WTC11 (cell line): ENCODE data around the gene FFAR2. TPM values are rescaled to one million over a fixed set of nuclear protein-coding genes. Genes with fewer than 3 reads are reported as not detected.
"Not testable (repeated sequence)": the region's sequence is repeated elsewhere in the genome, so short reads cannot be mapped to it uniquely, and the experiment has no call there.

Experiments
- ATAC-seq: fragments of 200-7000 bp; cut with Tn5 transposase; 2 replicates; pipeline ENCODE4 v1.10.0; 2021; ENCODE audit warnings: mild to moderate bottlenecking, moderate library complexity
- CTCF ChIA-PET: fragments of 300-600 bp; sonication (Branson Sonifier 250); formaldehyde crosslinking; loops from one replicate; lab custom pipeline; 2021; ENCODE audit warnings: antibody characterized with exemption; lab: Charles Lee
- POLR2A ChIA-PET: fragments of 350-600 bp; sonication (Branson Sonifier 250); formaldehyde crosslinking; loops from one replicate; lab custom pipeline; 2021; ENCODE audit warnings: antibody characterized with exemption; lab: Charles Lee
- DNase-seq: peaks from one replicate; pipeline ENCODE4 v3.0.0; 2021; ENCODE audit warnings: low spot score
- H3K27ac Mint-ChIP-seq: 2 replicates; pipeline ENCODE4 v1.8.0; 2021; ENCODE audit warnings: mixed read lengths
- H3K27me3 Mint-ChIP-seq: 2 replicates; pipeline ENCODE4 v1.8.0; 2021; ENCODE audit warnings: low read depth, mild to moderate bottlenecking, moderate library complexity, mixed read lengths
- H3K36me3 Mint-ChIP-seq: 2 replicates; pipeline ENCODE4 v1.8.0; 2021; ENCODE audit warnings: mixed read lengths
- H3K4me1 Mint-ChIP-seq: 2 replicates; pipeline ENCODE4 v1.8.0; 2022; ENCODE audit warnings: mixed read lengths
- H3K4me3 Mint-ChIP-seq: 2 replicates; pipeline ENCODE4 v1.8.0; 2021; ENCODE audit warnings: mild to moderate bottlenecking, moderate library complexity, mixed read lengths
- H3K9me3 Mint-ChIP-seq: 2 replicates; pipeline ENCODE4 v1.8.0; 2021; ENCODE audit warnings: mixed read lengths
- ELF4 ChIP-seq: sonication (generic); formaldehyde crosslinking; IDR thresholded peaks from 2 replicates; pipeline ENCODE4 v1.8.1; 2022; ENCODE audit warnings: low read depth, mild to moderate bottlenecking, moderate library complexity, missing genetic modification reagents
- EMX1 ChIP-seq: fragments of 250-450 bp; sonication (Bioruptor Pico); IDR thresholded peaks from 2 replicates; pipeline ENCODE4 v1.8.0; 2021; ENCODE audit warnings: mild to moderate bottlenecking
- FOXP1 ChIP-seq: sonication (generic); formaldehyde crosslinking; IDR thresholded peaks from 2 replicates; pipeline ENCODE4 v1.8.0; 2022; ENCODE audit warnings: missing genetic modification reagents, mild to moderate bottlenecking, moderate library complexity, borderline replicate concordance
- GABPB1 ChIP-seq: sonication (generic); formaldehyde crosslinking; IDR thresholded peaks from 2 replicates; pipeline ENCODE4 v1.8.1; 2023; ENCODE audit warnings: mild to moderate bottlenecking, missing genetic modification reagents
- GRHL2 ChIP-seq: fragments of 250-450 bp; sonication (Bioruptor Pico); IDR thresholded peaks from 2 replicates; pipeline ENCODE4 v1.8.0; 2022; ENCODE audit warnings: mild to moderate bottlenecking, moderate library complexity; ENCODE audit not compliant: insufficient replicate concordance, severe bottlenecking
- HMGA2 ChIP-seq: fragments of 250-450 bp; sonication (Bioruptor Pico); IDR thresholded peaks from 2 replicates; pipeline ENCODE4 v1.4.0; 2021; ENCODE audit warnings: mild to moderate bottlenecking, moderate library complexity
- PRRX2 ChIP-seq: fragments of 250-450 bp; sonication (Bioruptor Pico); IDR thresholded peaks from 2 replicates; pipeline ENCODE4 v1.8.0; 2021; ENCODE audit warnings: mild to moderate bottlenecking
- TCF7 ChIP-seq: sonication (generic); formaldehyde crosslinking; IDR thresholded peaks from 2 replicates; pipeline ENCODE4 v1.8.0; 2022; ENCODE audit warnings: mild to moderate bottlenecking, low read depth, missing genetic modification reagents, moderate library complexity
- total RNA-seq: library from RNA; stranded (reverse); gene quantifications from 3 replicates; pipeline ENCODE4 v1.2.3, GENCODE V29; 2021
- TF ChIP-seq, protein P1 (sequence below): sonication (generic); formaldehyde crosslinking; IDR thresholded peaks from 2 replicates; pipeline ENCODE4 v1.8.1; 2023; ENCODE audit warnings: mild to moderate bottlenecking, missing genetic modification reagents, moderate library complexity
- TF ChIP-seq, protein P2 (sequence below): fragments of 250-450 bp; sonication (Bioruptor Pico); IDR thresholded peaks from 2 replicates; pipeline ENCODE4 v1.9.0; 2021; ENCODE audit warnings: mild to moderate bottlenecking
- TF ChIP-seq, protein P3 (sequence below): sonication (generic); formaldehyde crosslinking; IDR thresholded peaks from 2 replicates; pipeline ENCODE4 v1.8.1; 2022; ENCODE audit warnings: low read depth, missing genetic modification reagents, borderline replicate concordance

Gene FFAR2
- total RNA-seq, 1 experiment from 2014 or later = not detected

DNA sequence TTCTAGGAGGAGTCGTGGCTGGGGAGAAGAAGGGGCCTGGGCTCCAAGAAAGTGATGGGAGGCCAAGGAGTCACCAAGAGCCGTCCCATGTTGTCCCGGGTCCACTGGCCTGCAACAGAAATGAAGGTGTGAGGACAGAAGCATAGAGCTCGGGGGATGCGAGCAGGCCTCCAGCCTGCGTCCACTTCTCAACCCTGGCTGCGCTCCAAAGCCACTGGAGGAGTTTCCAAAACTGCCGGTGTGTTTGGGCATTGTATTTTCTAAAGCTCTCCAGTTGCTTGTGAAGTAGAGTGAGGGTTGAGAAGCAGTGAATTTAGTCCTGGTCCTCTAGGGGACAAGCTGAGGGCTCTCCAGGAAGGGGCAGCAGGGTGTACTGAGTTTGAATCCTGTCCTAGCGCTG lies 13.0 kb downstream of the FFAR2 start:
- TF ChIP-seq FOXP1 (CRISPR knock-in tag) = no peak
- no peak for TF ChIP-seq PRRX2 (CRISPR knock-in tag)
- Mint-ChIP-seq H3K4me3 (no peak overlapping the region), H3K9me3 (no peaks in the 10 kb centered on the region), H3K4me1 (peaks cover 3% of the 10 kb centered on the region; the same call in 1 of the 2 replicates), H3K27me3 (no peaks in the 10 kb centered on the region; the same call in 1 of the 2 replicates), H3K36me3 (no peaks in the 10 kb centered on the region), H3K27ac (no peak overlapping the region)
- no peak for ATAC-seq
- ChIA-PET CTCF (interaction anchor here (1.0 kb wide), 1 partner anchor 224 kb away, joined by 4 read pairs; no protein-coding TSS in a partner anchor), POLR2A (no interaction called here)
- DNase-seq = no peak

DNA sequence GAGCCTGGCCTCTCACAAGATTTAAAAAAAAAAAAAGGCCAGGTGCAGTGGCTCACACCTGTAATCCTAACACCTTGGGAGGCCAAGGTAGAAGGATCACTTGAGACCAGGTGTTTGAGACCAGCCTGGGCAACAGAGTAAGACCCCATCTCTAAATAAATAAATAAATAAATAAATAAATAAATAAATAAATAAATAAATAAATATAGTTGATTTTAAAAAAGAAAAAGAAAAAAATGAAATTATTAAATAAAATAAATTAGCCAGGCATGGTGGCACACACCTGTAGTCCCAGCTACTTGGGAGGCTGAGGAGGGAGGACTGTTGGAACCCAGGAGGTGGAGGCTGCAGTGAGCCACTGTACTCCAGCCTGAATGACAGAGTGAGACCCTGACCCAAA lies 13.7 kb downstream of the FFAR2 start:
- peak; percentile 58; the same call in 1 of the 2 replicates for TF ChIP-seq HMGA2
- TF ChIP-seq, all 79 proteins: peak for 1; not testable (repeated sequence) for 78
- H3K4me3 Mint-ChIP-seq, H3K9me3 Mint-ChIP-seq, ATAC-seq, POLR2A ChIA-PET, H3K36me3 Mint-ChIP-seq, H3K27ac Mint-ChIP-seq, DNase-seq, H3K27me3 Mint-ChIP-seq, H3K4me1 Mint-ChIP-seq: not testable (repeated sequence)
- CTCF ChIA-PET = interaction anchor here (0.6 to 2.0 kb wide), 4 partner anchors 34 to 119 kb away, joined by 3 to 5 read pairs (median 4); no protein-coding TSS in a partner anchor

DNA sequence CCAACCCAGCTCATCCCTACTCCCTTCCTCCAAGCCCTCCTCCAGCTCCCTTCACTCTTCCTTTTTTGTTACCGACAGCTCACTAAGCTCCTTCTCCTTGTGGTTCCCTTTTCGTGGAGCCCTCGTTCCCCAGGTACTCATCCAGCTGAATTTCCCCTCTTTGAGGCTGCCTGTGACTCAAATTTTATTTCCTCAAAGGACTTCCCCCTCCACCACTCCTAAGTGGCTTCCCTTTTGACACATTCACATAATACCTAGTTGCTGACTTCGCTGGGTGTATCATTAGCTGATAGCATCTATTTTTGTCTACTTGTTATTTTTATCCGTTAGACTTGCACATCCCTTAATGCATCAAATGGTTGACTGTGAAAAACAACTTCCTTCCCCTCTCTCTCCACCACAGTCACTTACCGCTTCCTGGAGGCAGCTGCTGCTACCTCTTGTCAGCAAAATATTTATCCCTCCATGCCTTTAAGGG lies 14.5 kb downstream of the FFAR2 start:
- H3K27me3 Mint-ChIP-seq = no peaks in the 10 kb centered on the region; the same call in 1 of the 2 replicates
- H3K4me1 Mint-ChIP-seq = peaks cover 3% of the 10 kb centered on the region; the same call in 1 of the 2 replicates
- no peak overlapping the region for H3K27ac Mint-ChIP-seq
- POLR2A ChIA-PET = no interaction called here
- H3K9me3 Mint-ChIP-seq = no peaks in the 10 kb centered on the region
- no peak overlapping the region for H3K4me3 Mint-ChIP-seq
- no peak for TF ChIP-seq TCF7 (CRISPR knock-in tag)
- no peak for TF ChIP-seq EMX1 (CRISPR knock-in tag)
- no peak for TF ChIP-seq ELF4 (CRISPR knock-in tag)
- no peak for TF ChIP-seq FOXP1 (CRISPR knock-in tag)
- no peak for TF ChIP-seq GABPB1 (CRISPR knock-in tag)
- TF ChIP-seq, protein P1, sequence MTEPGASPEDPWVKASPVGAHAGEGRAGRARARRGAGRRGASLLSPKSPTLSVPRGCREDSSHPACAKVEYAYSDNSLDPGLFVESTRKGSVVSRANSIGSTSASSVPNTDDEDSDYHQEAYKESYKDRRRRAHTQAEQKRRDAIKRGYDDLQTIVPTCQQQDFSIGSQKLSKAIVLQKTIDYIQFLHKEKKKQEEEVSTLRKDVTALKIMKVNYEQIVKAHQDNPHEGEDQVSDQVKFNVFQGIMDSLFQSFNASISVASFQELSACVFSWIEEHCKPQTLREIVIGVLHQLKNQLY (CRISPR knock-in tag) = no peak
- TF ChIP-seq, protein P2, sequence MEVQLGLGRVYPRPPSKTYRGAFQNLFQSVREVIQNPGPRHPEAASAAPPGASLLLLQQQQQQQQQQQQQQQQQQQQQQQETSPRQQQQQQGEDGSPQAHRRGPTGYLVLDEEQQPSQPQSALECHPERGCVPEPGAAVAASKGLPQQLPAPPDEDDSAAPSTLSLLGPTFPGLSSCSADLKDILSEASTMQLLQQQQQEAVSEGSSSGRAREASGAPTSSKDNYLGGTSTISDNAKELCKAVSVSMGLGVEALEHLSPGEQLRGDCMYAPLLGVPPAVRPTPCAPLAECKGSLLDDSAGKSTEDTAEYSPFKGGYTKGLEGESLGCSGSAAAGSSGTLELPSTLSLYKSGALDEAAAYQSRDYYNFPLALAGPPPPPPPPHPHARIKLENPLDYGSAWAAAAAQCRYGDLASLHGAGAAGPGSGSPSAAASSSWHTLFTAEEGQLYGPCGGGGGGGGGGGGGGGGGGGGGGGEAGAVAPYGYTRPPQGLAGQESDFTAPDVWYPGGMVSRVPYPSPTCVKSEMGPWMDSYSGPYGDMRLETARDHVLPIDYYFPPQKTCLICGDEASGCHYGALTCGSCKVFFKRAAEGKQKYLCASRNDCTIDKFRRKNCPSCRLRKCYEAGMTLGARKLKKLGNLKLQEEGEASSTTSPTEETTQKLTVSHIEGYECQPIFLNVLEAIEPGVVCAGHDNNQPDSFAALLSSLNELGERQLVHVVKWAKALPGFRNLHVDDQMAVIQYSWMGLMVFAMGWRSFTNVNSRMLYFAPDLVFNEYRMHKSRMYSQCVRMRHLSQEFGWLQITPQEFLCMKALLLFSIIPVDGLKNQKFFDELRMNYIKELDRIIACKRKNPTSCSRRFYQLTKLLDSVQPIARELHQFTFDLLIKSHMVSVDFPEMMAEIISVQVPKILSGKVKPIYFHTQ (CRISPR knock-in tag) = no peak
- no peak for TF ChIP-seq GRHL2 (CRISPR knock-in tag)
- TF ChIP-seq, protein P3, sequence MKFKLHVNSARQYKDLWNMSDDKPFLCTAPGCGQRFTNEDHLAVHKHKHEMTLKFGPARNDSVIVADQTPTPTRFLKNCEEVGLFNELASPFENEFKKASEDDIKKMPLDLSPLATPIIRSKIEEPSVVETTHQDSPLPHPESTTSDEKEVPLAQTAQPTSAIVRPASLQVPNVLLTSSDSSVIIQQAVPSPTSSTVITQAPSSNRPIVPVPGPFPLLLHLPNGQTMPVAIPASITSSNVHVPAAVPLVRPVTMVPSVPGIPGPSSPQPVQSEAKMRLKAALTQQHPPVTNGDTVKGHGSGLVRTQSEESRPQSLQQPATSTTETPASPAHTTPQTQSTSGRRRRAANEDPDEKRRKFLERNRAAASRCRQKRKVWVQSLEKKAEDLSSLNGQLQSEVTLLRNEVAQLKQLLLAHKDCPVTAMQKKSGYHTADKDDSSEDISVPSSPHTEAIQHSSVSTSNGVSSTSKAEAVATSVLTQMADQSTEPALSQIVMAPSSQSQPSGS (CRISPR knock-in tag) = no peak
- no peak for TF ChIP-seq HMGA2
- TF ChIP-seq, all 79 proteins: peak for 0
- ATAC-seq (no peak), DNase-seq (no peak)
- CTCF ChIA-PET = interaction anchor here (0.6 to 2.0 kb wide), 4 partner anchors 33 to 120 kb away, joined by 3 to 5 read pairs (median 4); no protein-coding TSS in a partner anchor
- no peaks in the 10 kb centered on the region for H3K36me3 Mint-ChIP-seq

DNA sequence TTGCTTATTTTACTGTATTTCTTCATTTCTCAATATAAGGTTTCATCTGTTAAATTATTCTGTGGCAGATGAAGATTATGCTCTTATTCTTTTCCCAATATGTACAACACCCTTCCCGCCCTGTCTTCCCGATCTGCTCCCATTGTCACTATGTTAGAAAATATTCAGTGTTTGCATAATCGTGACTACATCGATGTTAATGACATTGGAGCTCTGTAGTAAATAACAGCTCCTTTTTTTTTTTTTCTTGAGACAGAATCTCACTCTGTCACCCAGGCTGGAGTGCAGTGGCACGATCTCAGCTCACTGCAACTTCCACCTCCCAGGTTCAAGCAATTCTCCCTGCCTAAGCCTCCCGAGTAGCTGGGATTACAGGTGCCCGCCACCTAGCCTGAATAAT lies 14.9 kb downstream of the FFAR2 start:
- not testable (repeated sequence) for H3K4me1 Mint-ChIP-seq, DNase-seq, ATAC-seq, H3K27ac Mint-ChIP-seq, H3K36me3 Mint-ChIP-seq, H3K4me3 Mint-ChIP-seq, H3K9me3 Mint-ChIP-seq, H3K27me3 Mint-ChIP-seq
- POLR2A ChIA-PET = interaction anchor here (0.5 kb wide), 1 partner anchor 1142 kb away, joined by 3 read pairs; no protein-coding TSS in a partner anchor
- CTCF ChIA-PET = interaction anchor here (0.9 to 2.0 kb wide), 5 partner anchors 10 to 110 kb away, joined by 3 to 5 read pairs (median 4); partner anchors contain the start of gene FFAR2
